ENCODE data around the gene ATP11A.
"Not testable (repeated sequence)": the region's sequence is repeated elsewhere in the genome, so short reads cannot be mapped to it uniquely, and the experiment has no call there.

Gene ATP11A

DNA sequence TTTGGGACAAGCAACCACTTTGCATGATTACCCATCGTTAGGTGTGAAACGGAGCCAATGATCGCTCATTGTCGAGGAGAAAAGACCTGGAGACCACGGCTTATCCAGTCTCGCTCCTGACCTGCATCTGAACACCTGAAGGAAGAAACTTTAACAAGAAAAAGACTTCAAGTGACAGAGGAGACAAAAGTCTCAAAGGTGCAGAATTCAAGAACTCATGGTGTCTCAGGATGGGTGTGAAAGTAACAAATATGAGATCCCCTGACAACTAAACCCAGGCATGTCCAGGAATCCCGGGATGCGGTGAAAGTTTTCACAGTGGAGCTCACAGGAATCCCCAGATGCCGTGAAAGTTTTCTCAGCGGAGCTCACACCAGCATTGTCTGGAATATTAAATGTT lies 6.3 kb upstream of the ATP11A start (continued):
- TF ChIP-seq, protein P1, sequence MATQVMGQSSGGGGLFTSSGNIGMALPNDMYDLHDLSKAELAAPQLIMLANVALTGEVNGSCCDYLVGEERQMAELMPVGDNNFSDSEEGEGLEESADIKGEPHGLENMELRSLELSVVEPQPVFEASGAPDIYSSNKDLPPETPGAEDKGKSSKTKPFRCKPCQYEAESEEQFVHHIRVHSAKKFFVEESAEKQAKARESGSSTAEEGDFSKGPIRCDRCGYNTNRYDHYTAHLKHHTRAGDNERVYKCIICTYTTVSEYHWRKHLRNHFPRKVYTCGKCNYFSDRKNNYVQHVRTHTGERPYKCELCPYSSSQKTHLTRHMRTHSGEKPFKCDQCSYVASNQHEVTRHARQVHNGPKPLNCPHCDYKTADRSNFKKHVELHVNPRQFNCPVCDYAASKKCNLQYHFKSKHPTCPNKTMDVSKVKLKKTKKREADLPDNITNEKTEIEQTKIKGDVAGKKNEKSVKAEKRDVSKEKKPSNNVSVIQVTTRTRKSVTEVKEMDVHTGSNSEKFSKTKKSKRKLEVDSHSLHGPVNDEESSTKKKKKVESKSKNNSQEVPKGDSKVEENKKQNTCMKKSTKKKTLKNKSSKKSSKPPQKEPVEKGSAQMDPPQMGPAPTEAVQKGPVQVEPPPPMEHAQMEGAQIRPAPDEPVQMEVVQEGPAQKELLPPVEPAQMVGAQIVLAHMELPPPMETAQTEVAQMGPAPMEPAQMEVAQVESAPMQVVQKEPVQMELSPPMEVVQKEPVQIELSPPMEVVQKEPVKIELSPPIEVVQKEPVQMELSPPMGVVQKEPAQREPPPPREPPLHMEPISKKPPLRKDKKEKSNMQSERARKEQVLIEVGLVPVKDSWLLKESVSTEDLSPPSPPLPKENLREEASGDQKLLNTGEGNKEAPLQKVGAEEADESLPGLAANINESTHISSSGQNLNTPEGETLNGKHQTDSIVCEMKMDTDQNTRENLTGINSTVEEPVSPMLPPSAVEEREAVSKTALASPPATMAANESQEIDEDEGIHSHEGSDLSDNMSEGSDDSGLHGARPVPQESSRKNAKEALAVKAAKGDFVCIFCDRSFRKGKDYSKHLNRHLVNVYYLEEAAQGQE (tag by site-specific recombination; IDR thresholded peaks at IDR 0.05), result no peak
- no peak for TF ChIP-seq ZNF48 (tag by site-specific recombination; IDR thresholded peaks at IDR 0.05)

GRCh38 chr13:112684071-112684845 lies 5.6 kb upstream of the ATP11A start:
- Histone ChIP-seq H3K4me1 (ENCODE audit: control insufficient read depth, insufficient read depth, low read length) (no peaks in the 10 kb centered on the region), H3K27ac (ENCODE audit: extremely low read depth, low read depth, low read length) (no peak overlapping the region), H3K36me3 (ENCODE audit: control insufficient read depth in 2 of 2, insufficient read depth in 1 of 2, low read length in 2 of 2) (no peaks in the 10 kb centered on the region), H3K9me3 (ENCODE audit: control insufficient read depth, insufficient read depth, low read depth, low read length) (no peaks in the 10 kb centered on the region), H3K4me3 (ENCODE audit: low read depth, low read length) (no peak overlapping the region)
- TF ChIP-seq ZNF132 (tag by site-specific recombination; IDR thresholded peaks at IDR 0.05; ENCODE audit: borderline replicate concordance) (no peak), ZNF785 (tag by site-specific recombination; IDR thresholded peaks at IDR 0.05) (no peak), SP7 (tag by site-specific recombination; IDR thresholded peaks at IDR 0.05) (no peak), MEIS1 (CRISPR knock-in tag; IDR thresholded peaks at IDR 0.05; ENCODE audit: borderline replicate concordance) (no peak), BCL11B (tag by site-specific recombination; IDR thresholded peaks at IDR 0.05; ENCODE audit: low read depth) (no peak), ZEB2 (tag by site-specific recombination; IDR thresholded peaks at IDR 0.05) (no peak), RBAK (tag by site-specific recombination; IDR thresholded peaks at IDR 0.05) (no peak), ZNF514 (tag by site-specific recombination; IDR thresholded peaks at IDR 0.05) (no peak), ZNF324 (tag by site-specific recombination; IDR thresholded peaks at IDR 0.05) (no peak), ZNF530 (tag by site-specific recombination; IDR thresholded peaks at IDR 0.05; ENCODE audit: low read depth) (no peak), ZNF555 (tag by site-specific recombination; conservative IDR thresholded peaks at IDR 0.05) (no peak), ZNF585B (tag by site-specific recombination; IDR thresholded peaks at IDR 0.05) (no peak), ZNF768 (tag by site-specific recombination; IDR thresholded peaks at IDR 0.05) (no peak), ZNF707 (tag by site-specific recombination; IDR thresholded peaks at IDR 0.05) (no peak)
- TF ChIP-seq, protein P2, sequence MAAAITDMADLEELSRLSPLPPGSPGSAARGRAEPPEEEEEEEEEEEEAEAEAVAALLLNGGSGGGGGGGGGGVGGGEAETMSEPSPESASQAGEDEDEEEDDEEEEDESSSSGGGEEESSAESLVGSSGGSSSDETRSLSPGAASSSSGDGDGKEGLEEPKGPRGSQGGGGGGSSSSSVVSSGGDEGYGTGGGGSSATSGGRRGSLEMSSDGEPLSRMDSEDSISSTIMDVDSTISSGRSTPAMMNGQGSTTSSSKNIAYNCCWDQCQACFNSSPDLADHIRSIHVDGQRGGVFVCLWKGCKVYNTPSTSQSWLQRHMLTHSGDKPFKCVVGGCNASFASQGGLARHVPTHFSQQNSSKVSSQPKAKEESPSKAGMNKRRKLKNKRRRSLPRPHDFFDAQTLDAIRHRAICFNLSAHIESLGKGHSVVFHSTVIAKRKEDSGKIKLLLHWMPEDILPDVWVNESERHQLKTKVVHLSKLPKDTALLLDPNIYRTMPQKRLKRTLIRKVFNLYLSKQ (tag by site-specific recombination; IDR thresholded peaks at IDR 0.05; ENCODE audit: borderline replicate concordance), result no peak
- ChIA-PET CTCF (interaction anchor here (0.7 kb wide), 1 partner anchor 49 kb away, joined by 3 read pairs; no protein-coding TSS in a partner anchor), POLR2A (no interaction called here)

DNA sequence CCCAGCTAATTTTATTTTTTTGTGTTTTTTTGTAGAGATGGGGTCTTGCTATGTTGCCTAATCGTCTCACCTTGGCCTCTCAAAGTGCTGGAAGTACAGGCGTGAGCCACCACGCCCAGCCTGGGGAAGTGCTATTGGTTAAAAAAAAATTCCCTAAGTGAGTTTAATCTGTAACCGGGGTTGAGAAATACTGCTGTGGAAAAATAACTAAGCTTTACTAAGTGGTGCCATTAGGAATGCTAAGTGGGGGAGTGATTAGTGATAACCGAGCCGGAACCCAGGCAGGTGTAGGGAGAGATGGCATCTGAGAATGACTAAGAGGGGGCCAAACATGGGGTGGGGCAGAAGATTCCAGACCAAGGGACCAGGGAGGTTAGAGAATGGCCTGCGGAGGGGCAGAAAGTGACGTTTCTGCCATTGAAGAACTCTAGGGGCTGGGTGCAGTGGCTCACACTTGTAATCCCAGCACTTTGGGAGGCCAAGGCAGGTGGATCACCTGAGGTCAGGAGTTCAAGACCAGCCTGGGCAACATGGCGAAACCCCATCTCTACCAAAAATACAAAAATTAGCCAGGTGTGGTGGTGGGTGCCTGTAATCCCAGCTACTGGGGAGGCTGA lies 4.5 kb upstream of the ATP11A start:
- H3K4me1 ChIP-seq (ENCODE audit: control insufficient read depth, insufficient read depth, low read length); H3K27ac ChIP-seq (ENCODE audit: extremely low read depth, low read depth, low read length); H3K9me3 ChIP-seq (ENCODE audit: control insufficient read depth, insufficient read depth, low read depth, low read length); H3K36me3 ChIP-seq (ENCODE audit: control insufficient read depth in 2 of 2, insufficient read depth in 1 of 2, low read length in 2 of 2); POLR2A ChIA-PET; H3K4me3 ChIP-seq (ENCODE audit: low read depth, low read length): not testable (repeated sequence)
- CTCF ChIA-PET, result interaction anchor here (0.7 kb wide), 1 partner anchor 48 kb away, joined by 3 read pairs; no protein-coding TSS in a partner anchor

Data from HEK293 (cell line).